Measurements from ENCODE around the gene PHF12. TPM values are rescaled to one million over a fixed set of nuclear protein-coding genes. Genes with fewer than 3 reads are reported as not detected.

Gene PHF12
- total RNA-seq, 1 experiment from 2014 or later = 22.9 TPM

GRCh38 chr17:28860363-28860808 is 90.9 kb downstream of the PHF12 start:
- DNase-seq (ENCODE audit: low read depth) = no peak

GRCh38 chr17:28858801-28859355 is 92.4 kb downstream of the PHF12 start:
- DNase-seq (ENCODE audit: low read depth) = no peak

- no peak for DNase-seq (ENCODE audit: low read depth)
Measured at GRCh38 chr17:28857905-28858800, 93.2 kb downstream of the PHF12 start.

GRCh38 chr17:28856028-28856574 is 95.2 kb downstream of the PHF12 start:
- DNase-seq (ENCODE audit: low read depth) = no peak

GRCh38 chr17:28855336-28855679 is 96.0 kb downstream of the PHF12 start:
- DNase-seq (ENCODE audit: low read depth) = no peak

Other genes with a start within 250 kb of the PHF12 start
- 0.84 and 1.3 TPM in 2 replicates for gene PROCA1, start 239.6 kb downstream of the PHF12 start, total RNA-seq (2014; rRNA removed; shearing (Covaris generic))
- 27.3 and 32.1 TPM in 2 replicates for gene RAB34, start 233.7 kb downstream of the PHF12 start, total RNA-seq (2014; rRNA removed; shearing (Covaris generic))
- gene RPL23A, start 231.5 kb downstream of the PHF12 start, total RNA-seq (2014; rRNA removed; shearing (Covaris generic)) = 444 and 507 TPM in 2 replicates
- gene TLCD1, start 225.3 kb downstream of the PHF12 start, total RNA-seq (2014; rRNA removed; shearing (Covaris generic)) = 9.4 and 11.2 TPM in 2 replicates
- gene NEK8, start 222.7 kb downstream of the PHF12 start, total RNA-seq (2014; rRNA removed; shearing (Covaris generic)) = 2.4 and 2.6 TPM in 2 replicates
- gene TRAF4, start 207.5 kb downstream of the PHF12 start, total RNA-seq (2014; rRNA removed; shearing (Covaris generic)) = 44.9 and 48.0 TPM in 2 replicates
- 3.2 and 13.2 TPM in 2 replicates for gene FAM222B, start 108.7 kb downstream of the PHF12 start, total RNA-seq (2014; rRNA removed; shearing (Covaris generic))
- 34.4 and 41.7 TPM in 2 replicates for gene ERAL1, start 96.5 kb downstream of the PHF12 start, total RNA-seq (2014; rRNA removed; shearing (Covaris generic))
- 23.6 and 27.6 TPM in 2 replicates for gene FLOT2, start 53.8 kb downstream of the PHF12 start, total RNA-seq (2014; rRNA removed; shearing (Covaris generic))
- gene DHRS13, start 48.4 kb downstream of the PHF12 start, total RNA-seq (2014; rRNA removed; shearing (Covaris generic)) = 7.1 and 9.0 TPM in 2 replicates
- gene SEZ6, start 54.5 kb upstream of the PHF12 start, total RNA-seq (2014; rRNA removed; shearing (Covaris generic)) = not detected in 2 replicates
- gene PIPOX, start 91.6 kb upstream of the PHF12 start, total RNA-seq (2014; rRNA removed; shearing (Covaris generic)) = 0.71 and 5.5 TPM in 2 replicates
- 21.8 and 63.3 TPM in 2 replicates for gene MYO18A, start 228.9 kb upstream of the PHF12 start, total RNA-seq (2014; rRNA removed; shearing (Covaris generic))